ENCODE measurements around the gene EPC2. TPM values are rescaled to one million over a fixed set of nuclear protein-coding genes. Genes with fewer than 3 reads are reported as not detected.

Gene EPC2
- total RNA-seq, 2 experiments from 2014 or later, result 23.9 to 28.5 TPM

GRCh38 chr2:148719195-148719749, 74.7 kb downstream of the EPC2 start:
- Mint-ChIP-seq H3K9me3 (peaks cover 36% of the 10 kb centered on the region), H3K27ac (peak overlapping the region; percentile 70)
- no peak for DNase-seq

GRCh38 chr2:148719941-148720436, 75.4 kb downstream of the EPC2 start:
- no peaks in the 10 kb centered on the region for H3K27me3 Mint-ChIP-seq
- H3K9me3 Mint-ChIP-seq, result peaks cover 33% of the 10 kb centered on the region
- peaks cover 79% of the 10 kb centered on the region for H3K4me1 Mint-ChIP-seq
- H3K4me3 Mint-ChIP-seq, result no peak overlapping the region
- no peak for DNase-seq
- peaks cover 64% of the 10 kb centered on the region for H3K36me3 Mint-ChIP-seq
- H3K27ac Mint-ChIP-seq, result no peak overlapping the region

More at GRCh38 chr2:148719195-148719749, 74.7 kb downstream of the EPC2 start:
- Mint-ChIP-seq H3K4me1 (peaks cover 76% of the 10 kb centered on the region), H3K27me3 (no peaks in the 10 kb centered on the region), H3K4me3 (no peak overlapping the region), H3K36me3 (peaks cover 69% of the 10 kb centered on the region)

- Mint-ChIP-seq H3K4me1 (peaks cover 80% of the 10 kb centered on the region), H3K4me3 (no peak overlapping the region)
These were observed 76.0 kb downstream of the EPC2 start for GRCh38 chr2:148720501-148721001.

GRCh38 chr2:148721520-148721931, 77.0 kb downstream of the EPC2 start:
- H3K36me3 Mint-ChIP-seq, result peaks cover 60% of the 10 kb centered on the region
- H3K4me3 Mint-ChIP-seq, result no peak overlapping the region
- no peaks in the 10 kb centered on the region for H3K27me3 Mint-ChIP-seq
- no peak overlapping the region for H3K27ac Mint-ChIP-seq
- DNase-seq, result no peak
- H3K9me3 Mint-ChIP-seq, result peaks cover 29% of the 10 kb centered on the region
- H3K4me1 Mint-ChIP-seq, result peaks cover 83% of the 10 kb centered on the region

More at GRCh38 chr2:148720501-148721001, 76.0 kb downstream of the EPC2 start:
- peaks cover 63% of the 10 kb centered on the region for H3K36me3 Mint-ChIP-seq
- H3K9me3 Mint-ChIP-seq, result peaks cover 30% of the 10 kb centered on the region
- H3K27ac Mint-ChIP-seq, result peak overlapping the region; percentile 26
- no peaks in the 10 kb centered on the region for H3K27me3 Mint-ChIP-seq
- DNase-seq, result peak; percentile 8

GRCh38 chr2:148721991-148722777, 77.6 kb downstream of the EPC2 start:
- Mint-ChIP-seq H3K4me1 (peaks cover 83% of the 10 kb centered on the region), H3K27me3 (no peaks in the 10 kb centered on the region), H3K27ac (peak overlapping the region; percentile 1), H3K4me3 (no peak overlapping the region), H3K36me3 (peaks cover 60% of the 10 kb centered on the region), H3K9me3 (peaks cover 29% of the 10 kb centered on the region)
- no peak for DNase-seq

GRCh38 chr2:148725564-148725963, 81.0 kb downstream of the EPC2 start:
- H3K4me1 Mint-ChIP-seq, result peaks cover 61% of the 10 kb centered on the region
- H3K4me3 Mint-ChIP-seq, result no peak overlapping the region
- peaks cover 42% of the 10 kb centered on the region for H3K36me3 Mint-ChIP-seq
- H3K27me3 Mint-ChIP-seq, result no peaks in the 10 kb centered on the region
- DNase-seq, result no peak
- H3K27ac Mint-ChIP-seq, result peak overlapping the region; percentile 79
- H3K9me3 Mint-ChIP-seq, result peaks cover 16% of the 10 kb centered on the region

- Mint-ChIP-seq H3K36me3 (peaks cover 36% of the 10 kb centered on the region), H3K4me1 (peaks cover 58% of the 10 kb centered on the region), H3K4me3 (no peak overlapping the region), H3K27ac (peak overlapping the region; percentile 79), H3K27me3 (no peaks in the 10 kb centered on the region), H3K9me3 (peaks cover 16% of the 10 kb centered on the region)
- DNase-seq, result no peak
These were observed 81.7 kb downstream of the EPC2 start for GRCh38 chr2:148726228-148726627.

- Mint-ChIP-seq H3K4me3 (no peak overlapping the region), H3K4me1 (peaks cover 42% of the 10 kb centered on the region), H3K27ac (no peak overlapping the region), H3K36me3 (peaks cover 31% of the 10 kb centered on the region), H3K27me3 (no peaks in the 10 kb centered on the region), H3K9me3 (peaks cover 16% of the 10 kb centered on the region)
- no peak for DNase-seq
These were observed 85.5 kb downstream of the EPC2 start for GRCh38 chr2:148730085-148730484.

GRCh38 chr2:148737742-148738141, 93.2 kb downstream of the EPC2 start:
- Mint-ChIP-seq H3K27me3 (no peaks in the 10 kb centered on the region), H3K9me3 (no peaks in the 10 kb centered on the region), H3K4me1 (peaks cover 50% of the 10 kb centered on the region), H3K4me3 (no peak overlapping the region), H3K27ac (peak overlapping the region; percentile 38), H3K36me3 (peaks cover 12% of the 10 kb centered on the region)
- no peak for DNase-seq

- Mint-ChIP-seq H3K4me1 (peaks cover 54% of the 10 kb centered on the region), H3K27ac (no peak overlapping the region), H3K9me3 (no peaks in the 10 kb centered on the region), H3K4me3 (no peak overlapping the region), H3K27me3 (no peaks in the 10 kb centered on the region), H3K36me3 (peaks cover 17% of the 10 kb centered on the region)
- DNase-seq, result no peak
These were observed 95.0 kb downstream of the EPC2 start for GRCh38 chr2:148739454-148740105.

GRCh38 chr2:148742373-148742772, 97.8 kb downstream of the EPC2 start:
- Mint-ChIP-seq H3K9me3 (no peaks in the 10 kb centered on the region), H3K36me3 (peaks cover 29% of the 10 kb centered on the region), H3K27me3 (no peaks in the 10 kb centered on the region), H3K4me3 (no peak overlapping the region), H3K27ac (no peak overlapping the region), H3K4me1 (peaks cover 54% of the 10 kb centered on the region)
- no peak for DNase-seq

- Mint-ChIP-seq H3K27me3 (no peaks in the 10 kb centered on the region), H3K9me3 (no peaks in the 10 kb centered on the region), H3K4me1 (peaks cover 45% of the 10 kb centered on the region), H3K4me3 (no peak overlapping the region), H3K27ac (peak overlapping the region; percentile 1), H3K36me3 (peaks cover 32% of the 10 kb centered on the region)
- no peak for DNase-seq
These were observed 100.8 kb downstream of the EPC2 start for GRCh38 chr2:148745151-148745851.

GRCh38 chr2:148746973-148747372, 102.4 kb downstream of the EPC2 start:
- Mint-ChIP-seq H3K9me3 (no peaks in the 10 kb centered on the region), H3K27ac (no peak overlapping the region), H3K4me3 (no peak overlapping the region), H3K27me3 (no peaks in the 10 kb centered on the region), H3K36me3 (peaks cover 36% of the 10 kb centered on the region), H3K4me1 (peaks cover 35% of the 10 kb centered on the region)
- no peak for DNase-seq

- Mint-ChIP-seq H3K4me3 (no peak overlapping the region), H3K4me1 (peaks cover 30% of the 10 kb centered on the region), H3K27ac (no peak overlapping the region), H3K27me3 (no peaks in the 10 kb centered on the region), H3K9me3 (no peaks in the 10 kb centered on the region), H3K36me3 (peaks cover 33% of the 10 kb centered on the region)
- DNase-seq, result no peak
These were observed 107.4 kb downstream of the EPC2 start for GRCh38 chr2:148751907-148752306.

Measured in activated naive CD8-positive, alpha-beta T cell treated with anti-CD3 and anti-CD28 coated beads for 36 hours (primary cell).